Right atrium auricular region (tissue), 2 donors: ENCODE results near the gene KLHL40. TPM values are rescaled to one million over a fixed set of nuclear protein-coding genes. Genes with fewer than 3 reads are reported as not detected.

Experiments
- DNase-seq: peaks from one replicate; pipeline ENCODE4 v3.0.0-alpha.2; 2019; ENCODE audit warnings: low spot score
- H3K27ac ChIP-seq, 2 donors: fragments of 200-600 bp; sonication (generic); 1 replicate in 1 of 2; 2 replicates in 1 of 2; pipeline ENCODE4 v1.5.1; 2016 to 2019
- H3K27me3 ChIP-seq, 2 donors: fragments of 200-600 bp; sonication (generic); one replicate each; pipeline versions ENCODE4 v1.5.1 to v1.6.0; 2017 to 2019
- H3K36me3 ChIP-seq: fragments of 200-600 bp; sonication (generic); one replicate; pipeline ENCODE4 v1.5.1; 2016
- H3K4me1 ChIP-seq, 2 donors: fragments of 200-600 bp; sonication (generic); one replicate each; pipeline versions ENCODE4 v1.5.1 to v1.6.0; 2017 to 2019
- H3K4me3 ChIP-seq, 2 donors: fragments of 200-600 bp; sonication (generic); 1 replicate in 1 of 2; 2 replicates in 1 of 2; pipeline ENCODE4 v1.5.1; 2017 to 2019; ENCODE audit warnings: mild to moderate bottlenecking in 1 of 2, moderate library complexity in 1 of 2
- H3K9me3 ChIP-seq, 2 donors: fragments of 200-600 bp; sonication (generic); one replicate each; pipeline ENCODE4 v1.5.1; 2019
- total RNA-seq, 2 donors: library from RNA; depleted of rRNA; stranded (reverse); fragments of >200 nt; gene quantifications; one replicate each; pipeline ENCODE4 v1.1.0, GENCODE V29; 2016
- TF ChIP-seq, protein P1 (sequence below), 2 donors: fragments of 200-600 bp; sonication (generic); IDR thresholded peaks; one replicate each; pipeline ENCODE4 v1.5.1; 2019; ENCODE audit warnings: antibody characterized with exemption in 2 of 2

KLHL40 gene
- total RNA-seq, 2 donors from 2014 or later = 0.15 to 0.63 TPM

DNA sequence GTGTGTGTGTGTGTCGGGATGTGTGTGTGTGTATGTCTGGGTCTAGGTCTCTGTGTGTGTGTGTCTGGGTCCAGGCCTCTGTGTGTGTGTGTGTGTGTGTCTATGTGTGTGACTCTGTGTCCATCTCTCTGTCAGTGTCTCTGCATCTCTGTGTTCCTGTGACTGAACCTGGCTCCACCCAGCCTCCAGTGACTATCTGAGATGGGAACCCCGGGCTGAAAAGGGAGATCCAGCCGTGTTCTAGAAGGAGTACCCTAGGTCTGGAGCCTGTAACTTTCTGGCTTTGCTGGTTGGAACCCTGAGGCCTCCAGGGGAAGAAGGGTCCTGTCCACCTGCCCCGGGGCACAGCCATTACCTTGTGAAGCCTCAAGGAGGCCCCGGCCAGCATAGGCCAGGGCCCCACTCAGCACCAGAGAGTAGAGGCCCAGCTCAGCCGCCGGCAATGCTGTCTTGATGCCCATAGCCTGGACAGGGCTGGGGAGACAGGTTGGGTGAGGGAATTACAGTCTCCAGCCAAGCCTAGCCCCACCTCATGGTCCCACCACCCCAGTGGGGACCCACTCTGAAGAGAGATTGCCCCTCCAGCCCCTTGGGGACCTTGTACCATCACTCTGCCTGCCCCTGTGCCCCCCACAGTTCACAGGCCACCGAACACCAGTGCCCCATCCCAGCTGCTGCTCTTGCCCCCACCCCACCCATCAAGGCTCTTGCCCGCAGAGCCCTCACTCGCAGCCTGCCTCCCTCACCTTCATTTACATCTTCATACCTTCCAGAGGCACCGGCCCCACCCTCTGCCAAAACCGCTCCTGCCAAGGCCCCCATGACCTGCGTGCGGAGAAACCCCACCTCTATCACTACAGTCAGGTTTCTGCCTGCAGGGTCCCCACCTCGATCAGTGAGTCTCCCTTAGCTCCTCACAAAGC lies 15.3 kb downstream of the KLHL40 start:
- H3K27ac ChIP-seq = peak overlapping the region; percentile 92 to 98
- no peaks in the 10 kb centered on the region for H3K9me3 ChIP-seq
- peak; percentile 46 for DNase-seq
- peaks cover 17% of the 10 kb centered on the region for H3K36me3 ChIP-seq
- H3K4me3 ChIP-seq = peak overlapping the region; percentile 48 to 63
- H3K27me3 ChIP-seq = no peaks in the 10 kb centered on the region
- peaks cover 0 to 58% of the 10 kb centered on the region in 2 donors for H3K4me1 ChIP-seq
- TF ChIP-seq, protein P1, sequence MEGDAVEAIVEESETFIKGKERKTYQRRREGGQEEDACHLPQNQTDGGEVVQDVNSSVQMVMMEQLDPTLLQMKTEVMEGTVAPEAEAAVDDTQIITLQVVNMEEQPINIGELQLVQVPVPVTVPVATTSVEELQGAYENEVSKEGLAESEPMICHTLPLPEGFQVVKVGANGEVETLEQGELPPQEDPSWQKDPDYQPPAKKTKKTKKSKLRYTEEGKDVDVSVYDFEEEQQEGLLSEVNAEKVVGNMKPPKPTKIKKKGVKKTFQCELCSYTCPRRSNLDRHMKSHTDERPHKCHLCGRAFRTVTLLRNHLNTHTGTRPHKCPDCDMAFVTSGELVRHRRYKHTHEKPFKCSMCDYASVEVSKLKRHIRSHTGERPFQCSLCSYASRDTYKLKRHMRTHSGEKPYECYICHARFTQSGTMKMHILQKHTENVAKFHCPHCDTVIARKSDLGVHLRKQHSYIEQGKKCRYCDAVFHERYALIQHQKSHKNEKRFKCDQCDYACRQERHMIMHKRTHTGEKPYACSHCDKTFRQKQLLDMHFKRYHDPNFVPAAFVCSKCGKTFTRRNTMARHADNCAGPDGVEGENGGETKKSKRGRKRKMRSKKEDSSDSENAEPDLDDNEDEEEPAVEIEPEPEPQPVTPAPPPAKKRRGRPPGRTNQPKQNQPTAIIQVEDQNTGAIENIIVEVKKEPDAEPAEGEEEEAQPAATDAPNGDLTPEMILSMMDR (IDR thresholded peaks at IDR 0.05) = no peak

DNA sequence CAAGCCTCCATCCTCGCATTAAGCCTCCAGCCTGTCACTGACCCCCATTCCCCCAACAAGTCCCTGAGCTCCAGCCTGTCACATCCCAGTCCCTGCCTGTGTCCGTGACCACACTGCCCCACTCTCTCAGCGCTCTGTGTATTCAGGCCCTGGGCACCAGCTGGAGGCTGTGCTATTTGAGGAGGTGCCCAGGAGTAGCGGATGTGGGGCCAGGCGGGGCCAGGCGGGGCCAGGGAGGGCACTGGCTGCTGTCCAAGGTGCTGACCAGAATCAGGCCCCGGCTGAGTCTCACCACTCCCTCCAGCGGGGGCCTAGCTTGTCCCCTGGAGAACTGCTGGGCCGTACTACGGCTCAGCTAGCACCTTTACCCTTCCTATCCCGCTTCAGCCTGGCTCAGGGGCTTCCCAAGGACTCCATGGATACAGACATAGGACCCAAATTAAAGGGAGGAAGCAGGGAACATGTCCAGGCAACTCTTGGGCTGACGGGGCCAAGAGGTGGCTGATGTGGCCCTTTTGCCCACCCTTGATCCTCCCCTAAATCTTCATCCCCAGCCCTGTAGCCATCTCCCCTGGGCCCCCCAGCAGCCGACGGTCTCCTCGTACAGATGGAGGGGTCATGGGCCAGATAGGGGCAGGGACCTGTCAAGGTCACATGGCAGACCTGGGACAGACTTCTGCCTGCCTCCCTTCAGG lies 16.2 kb downstream of the KLHL40 start:
- TF ChIP-seq, protein P1 (IDR thresholded peaks at IDR 0.05) = peak in 1 of 2 donors; percentile 1
- peaks cover 17% of the 10 kb centered on the region for H3K36me3 ChIP-seq
- peaks cover 0 to 66% of the 10 kb centered on the region in 2 donors for H3K4me1 ChIP-seq
- H3K27me3 ChIP-seq = no peaks in the 10 kb centered on the region
- peak overlapping the region; percentile 92 to 98 for H3K27ac ChIP-seq
- H3K9me3 ChIP-seq = no peaks in the 10 kb centered on the region
- peak overlapping the region; percentile 48 to 63 for H3K4me3 ChIP-seq
- peak; percentile 68 for DNase-seq

DNA sequence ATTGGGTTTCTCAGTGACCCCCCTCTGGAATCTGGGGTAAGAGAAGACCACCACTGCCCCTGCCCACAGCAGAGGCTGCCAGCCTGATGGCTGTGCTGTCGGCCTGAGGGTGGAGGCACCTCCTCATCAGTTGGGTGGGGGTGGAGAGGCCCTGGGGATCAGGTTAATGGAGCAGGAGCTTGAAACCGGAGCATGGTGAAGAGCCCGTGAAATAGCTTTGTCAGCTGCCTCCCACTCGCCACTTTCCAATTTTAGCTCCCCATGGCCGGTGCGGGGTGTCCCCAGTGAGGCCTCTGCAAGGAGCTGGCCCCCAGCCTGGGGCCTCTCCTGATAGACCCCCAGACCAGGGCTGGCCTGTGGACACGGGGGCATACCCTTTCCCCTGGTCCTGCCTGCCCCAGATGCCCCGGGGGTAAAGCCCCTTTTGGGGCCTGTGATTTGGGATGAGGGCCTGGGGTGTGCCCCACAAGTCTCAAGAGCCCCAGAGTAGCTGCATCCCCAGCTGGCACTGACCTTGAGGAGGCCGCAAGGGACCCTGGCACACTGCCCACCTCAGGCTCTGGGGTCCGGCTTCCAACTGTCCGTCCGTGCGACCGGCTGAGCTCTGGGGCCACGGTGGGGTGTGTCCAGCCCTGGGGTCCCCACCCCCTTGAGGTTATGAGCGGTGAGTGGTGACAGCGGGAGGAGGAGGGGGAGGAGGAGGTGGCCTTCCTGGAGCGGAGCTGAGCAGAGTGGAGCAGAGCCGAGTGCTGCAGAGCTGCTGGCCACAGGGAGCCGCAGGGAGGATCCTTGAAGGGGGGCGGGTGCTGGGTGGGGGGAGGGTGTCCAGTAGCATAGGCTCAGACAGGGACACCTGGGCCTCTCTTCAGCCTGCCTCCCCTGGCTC lies 17.0 kb downstream of the KLHL40 start, which contains the start of gene HHATL:
TSS of gene HHATL (minus strand) at position 733 of the 886 bp plus-strand sequence. CDS start 1,972 bp downstream, outside the sequence.
- H3K4me1 ChIP-seq = peaks cover 0 to 60% of the 10 kb centered on the region in 2 donors
- TF ChIP-seq, protein P1 (IDR thresholded peaks at IDR 0.05) = peak in 1 of 2 donors; percentile 28
- H3K36me3 ChIP-seq = peaks cover 13% of the 10 kb centered on the region
- H3K9me3 ChIP-seq = no peaks in the 10 kb centered on the region
- peak within 1 kb of the TSS; percentile 92 to 98 for H3K27ac ChIP-seq
- DNase-seq = peak; percentile 59
- no peaks in the 10 kb centered on the region for H3K27me3 ChIP-seq
- H3K4me3 ChIP-seq = peak within 1 kb of the TSS; percentile 48 to 63

DNA sequence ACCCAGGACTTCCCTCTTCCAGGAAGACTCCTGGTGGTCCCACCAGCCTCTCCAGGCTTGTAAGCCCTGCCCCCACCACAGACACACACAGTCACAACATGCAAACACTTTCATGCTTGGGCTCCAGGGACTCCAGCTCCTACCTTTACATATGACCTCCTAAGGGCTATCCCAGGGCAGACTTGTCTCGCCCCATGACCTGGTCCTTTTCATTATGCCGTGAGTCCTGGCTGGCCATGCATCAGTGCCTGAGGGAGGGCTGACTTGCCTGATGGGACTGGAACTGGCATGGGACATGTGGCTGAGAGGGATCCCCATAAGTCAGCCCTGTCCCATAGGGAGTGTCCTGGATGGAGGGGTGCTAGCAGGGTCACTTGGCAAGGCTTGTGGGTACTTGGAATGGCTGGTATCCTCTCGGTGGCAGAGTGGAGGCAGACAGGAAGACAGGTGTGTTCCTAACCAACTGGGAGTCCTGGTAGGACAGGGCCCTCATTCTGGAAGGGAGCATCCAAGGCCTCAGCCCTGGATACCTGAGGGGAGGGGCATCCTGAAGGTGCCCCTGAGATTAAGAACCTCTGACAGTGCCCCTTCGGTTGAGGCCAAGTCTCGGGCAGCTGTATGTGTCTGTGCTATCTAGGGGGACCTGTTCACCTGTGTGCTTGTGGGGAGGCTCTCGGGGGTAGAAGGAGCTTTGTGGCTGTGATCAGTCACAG lies 17.8 kb downstream of the KLHL40 start:
- peaks cover 6% of the 10 kb centered on the region for H3K36me3 ChIP-seq
- DNase-seq = no peak
- H3K4me1 ChIP-seq = peaks cover 0 to 53% of the 10 kb centered on the region in 2 donors
- H3K27ac ChIP-seq = peak overlapping the region; percentile 92 to 98
- TF ChIP-seq, protein P1 (IDR thresholded peaks at IDR 0.05) = no peak
- no peak overlapping the region for H3K4me3 ChIP-seq
- no peaks in the 10 kb centered on the region for H3K27me3 ChIP-seq
- no peaks in the 10 kb centered on the region for H3K9me3 ChIP-seq

DNA sequence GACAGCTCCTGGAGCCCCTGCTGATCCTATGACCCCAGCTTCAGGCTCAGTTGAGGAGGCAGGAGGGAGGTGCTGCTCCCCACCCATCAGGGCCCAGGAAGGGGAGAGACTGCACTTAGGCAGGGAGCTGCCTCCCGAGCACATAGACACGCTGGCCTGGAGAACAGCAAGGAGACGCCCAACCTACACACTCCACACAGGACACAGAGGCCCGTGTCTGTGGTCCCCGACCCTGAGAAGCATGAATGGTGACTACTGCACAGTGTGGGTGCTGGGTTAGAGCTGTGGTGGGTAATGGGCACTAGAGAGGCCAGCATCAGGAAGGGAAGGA lies 18.3 kb downstream of the KLHL40 start:
- no peaks in the 10 kb centered on the region for H3K27me3 ChIP-seq
- H3K27ac ChIP-seq = peak overlapping the region; percentile 92 to 98
- no peaks in the 10 kb centered on the region for H3K9me3 ChIP-seq
- peaks cover 2% of the 10 kb centered on the region for H3K36me3 ChIP-seq
- no peak for DNase-seq
- H3K4me3 ChIP-seq = no peak overlapping the region
- TF ChIP-seq, protein P1 (IDR thresholded peaks at IDR 0.05) = no peak
- H3K4me1 ChIP-seq = peaks cover 0 to 48% of the 10 kb centered on the region in 2 donors
